AG04449 (cell line): Measurements from ENCODE around the gene HTD2.

ENCODE experiments used
- CTCF ChIA-PET: fragments of 350-600 bp; formaldehyde crosslinking; extraction: SDS; loops from one replicate; lab custom pipeline; 2021; ENCODE audit warnings: antibody characterized with exemption; lab: Yijun Ruan, JAX
- POLR2A ChIA-PET: fragments of 400-600, 350-600 bp; formaldehyde crosslinking; extraction: SDS; loops from one replicate; lab custom pipeline; 2020; ENCODE audit warnings: antibody characterized with exemption, inconsistent platforms; lab: Yijun Ruan, JAX
- DNase-seq: peaks from one replicate; pipeline ENCODE4 v3.0.0-alpha.2; 2010; ENCODE audit warnings: low read depth, low spot score
- H3K4me3 ChIP-seq: 2 replicates; pipeline ENCODE4 v1.5.1; 2011; ENCODE audit warnings: low read depth, mild to moderate bottlenecking, control low read depth, low read length
- CTCF ChIP-seq: IDR thresholded peaks from one replicate; pipeline ENCODE4 v1.5.1; 2011; ENCODE audit warnings: mild to moderate bottlenecking, moderate library complexity, low read length, control low read depth, inconsistent platforms; ENCODE audit not compliant: insufficient read depth; ENCODE audit errors: missing control alignments

The HTD2 gene

GRCh38 chr3:58349792-58350626 lies 43.7 kb downstream of the HTD2 start:
- CTCF ChIA-PET: interaction anchor here (0.8 to 1.8 kb wide), 9 partner anchors 9 to 65 kb away, joined by 3 to 9 read pairs (median 4); partner anchors contain the start of genes HTD2, PXK and RPP14
- POLR2A ChIA-PET: interaction anchor here (1.0 kb wide), 1 partner anchor 10 kb away, joined by 4 read pairs; no protein-coding TSS in a partner anchor
- H3K4me3 ChIP-seq: no peak overlapping the region
- no peak for TF ChIP-seq CTCF
- no peak for DNase-seq

- TF ChIP-seq CTCF: no peak
- DNase-seq: no peak
- H3K4me3 ChIP-seq: no peak overlapping the region
- ChIA-PET POLR2A (no interaction called here), CTCF (interaction anchor here (0.7 to 1.5 kb wide), 7 partner anchors 8 to 65 kb away, joined by 3 to 9 read pairs (median 3); partner anchors contain the start of genes HTD2 and RPP14)
These were observed 44.3 kb downstream of the HTD2 start for GRCh38 chr3:58350627-58351013.

GRCh38 chr3:58351920-58352319 lies 45.6 kb downstream of the HTD2 start:
- no peak for TF ChIP-seq CTCF
- no peak overlapping the region for H3K4me3 ChIP-seq
- CTCF ChIA-PET: interaction anchor here (0.9 to 1.2 kb wide), 4 partner anchors 14 to 63 kb away, joined by 3 to 6 read pairs (median 4); no protein-coding TSS in a partner anchor
- POLR2A ChIA-PET: no interaction called here
- DNase-seq: no peak

GRCh38 chr3:58352626-58353025 lies 46.3 kb downstream of the HTD2 start:
- no peak for DNase-seq
- POLR2A ChIA-PET: no interaction called here
- no peak for TF ChIP-seq CTCF
- CTCF ChIA-PET: interaction anchor here (0.9 to 1.2 kb wide), 4 partner anchors 13 to 63 kb away, joined by 3 to 6 read pairs (median 4); no protein-coding TSS in a partner anchor
- H3K4me3 ChIP-seq: no peak overlapping the region

GRCh38 chr3:58353722-58354553 lies 47.6 kb downstream of the HTD2 start:
- DNase-seq: no peak
- CTCF ChIA-PET: interaction anchor here (0.8 to 1.7 kb wide), 3 partner anchors 15 to 61 kb away, joined by 3 to 4 read pairs (median 3); partner anchors contain the start of genes HTD2 and RPP14
- no peak for TF ChIP-seq CTCF

More at GRCh38 chr3:58353722-58354553, 47.6 kb downstream of the HTD2 start:
- POLR2A ChIA-PET: no interaction called here
- H3K4me3 ChIP-seq: no peak overlapping the region
